Common myeloid progenitor, CD34-positive (primary cell): ENCODE data around the gene PKHD1.

Experiments used
- CTCF ChIA-PET: fragments of 350-600 bp; sonication (Branson Sonifier 250); formaldehyde crosslinking; loops from one replicate; lab custom pipeline; 2021; ENCODE audit warnings: antibody characterized with exemption; lab: Charles Lee
- POLR2A ChIA-PET: fragments of 350-600 bp; sonication (Branson Sonifier 250); formaldehyde crosslinking; loops from one replicate; lab custom pipeline; 2021; ENCODE audit warnings: antibody characterized with exemption; lab: Charles Lee
- DNase-seq, 3 donors: peaks; one replicate each; pipeline versions ENCODE4 v3.0.0 to v3.0.0-alpha.2; 2013
- H3K27ac ChIP-seq, 2 experiments: 1 replicate in 1 of 2; 2 replicates in 1 of 2; pipeline ENCODE4 v1.7.0; 2013; ENCODE audit warnings: inconsistent platforms in 2 of 2, low read length in 2 of 2, mild to moderate bottlenecking in 2 of 2, low read depth in 1 of 2, moderate library complexity in 1 of 2; ENCODE audit not compliant: severe bottlenecking in 2 of 2, insufficient read depth in 1 of 2, poor library complexity in 1 of 2
- H3K27me3 ChIP-seq, 5 experiments: replicated peaks in 2 of 5; 1 replicate in 3 of 5; 2 replicates in 2 of 5; pipeline versions ENCODE4 v1.6.1 to v1.7.0; 2013; ENCODE audit warnings: low read length in 4 of 5, mild to moderate bottlenecking in 2 of 5, moderate library complexity in 2 of 5, inconsistent platforms in 1 of 5; ENCODE audit not compliant: insufficient read depth in 5 of 5, control insufficient read depth in 4 of 5
- H3K36me3 ChIP-seq, 4 experiments: 1 replicate in 2 of 4; 2 replicates in 2 of 4; pipeline versions ENCODE4 v1.6.1 to v1.7.0; 2013; ENCODE audit warnings: low read length in 3 of 4, control low read depth in 1 of 4, mild to moderate bottlenecking in 1 of 4; ENCODE audit not compliant: control insufficient read depth in 4 of 4, insufficient read depth in 4 of 4
- H3K4me1 ChIP-seq, 4 experiments: 1 replicate in 3 of 4; 2 replicates in 1 of 4; pipeline versions ENCODE4 v1.6.1 to v1.7.1; 2013; ENCODE audit warnings: low read length in 3 of 4, mild to moderate bottlenecking in 3 of 4, control low read depth in 1 of 4, inconsistent platforms in 1 of 4, moderate library complexity in 1 of 4; ENCODE audit not compliant: control insufficient read depth in 4 of 4, insufficient read depth in 4 of 4; ENCODE audit errors: control extremely low read depth in 1 of 4
- H3K4me3 ChIP-seq, 7 experiments: 1 replicate in 4 of 7; 2 replicates in 3 of 7; pipeline versions ENCODE4 v1.5.1 to v1.7.0; 2013; ENCODE audit warnings: mild to moderate bottlenecking in 7 of 7, low read length in 6 of 7, moderate library complexity in 6 of 7, inconsistent platforms in 2 of 7, low read depth in 2 of 7, control low read depth in 1 of 7; ENCODE audit not compliant: insufficient read depth in 4 of 7, control insufficient read depth in 1 of 7; ENCODE audit errors: extremely low read depth in 1 of 7
- H3K9me3 ChIP-seq, 5 experiments: 1 replicate in 4 of 5; 2 replicates in 1 of 5; pipeline versions ENCODE4 v1.6.1 to v1.7.1; 2013; ENCODE audit warnings: low read length in 4 of 5, mild to moderate bottlenecking in 2 of 5, inconsistent platforms in 1 of 5, low read depth in 1 of 5, moderate library complexity in 1 of 5; ENCODE audit not compliant: control insufficient read depth in 4 of 5, insufficient read depth in 2 of 5; ENCODE audit errors: control extremely low read depth in 1 of 5
- WGBS: methylation state at CpG from one replicate; pipeline ENCODE4 v1.1.5; 2013; ENCODE audit not compliant: insufficient coverage; 5-methylcytosine and 5-hydroxymethylcytosine counted together

PKHD1 gene

DNA sequence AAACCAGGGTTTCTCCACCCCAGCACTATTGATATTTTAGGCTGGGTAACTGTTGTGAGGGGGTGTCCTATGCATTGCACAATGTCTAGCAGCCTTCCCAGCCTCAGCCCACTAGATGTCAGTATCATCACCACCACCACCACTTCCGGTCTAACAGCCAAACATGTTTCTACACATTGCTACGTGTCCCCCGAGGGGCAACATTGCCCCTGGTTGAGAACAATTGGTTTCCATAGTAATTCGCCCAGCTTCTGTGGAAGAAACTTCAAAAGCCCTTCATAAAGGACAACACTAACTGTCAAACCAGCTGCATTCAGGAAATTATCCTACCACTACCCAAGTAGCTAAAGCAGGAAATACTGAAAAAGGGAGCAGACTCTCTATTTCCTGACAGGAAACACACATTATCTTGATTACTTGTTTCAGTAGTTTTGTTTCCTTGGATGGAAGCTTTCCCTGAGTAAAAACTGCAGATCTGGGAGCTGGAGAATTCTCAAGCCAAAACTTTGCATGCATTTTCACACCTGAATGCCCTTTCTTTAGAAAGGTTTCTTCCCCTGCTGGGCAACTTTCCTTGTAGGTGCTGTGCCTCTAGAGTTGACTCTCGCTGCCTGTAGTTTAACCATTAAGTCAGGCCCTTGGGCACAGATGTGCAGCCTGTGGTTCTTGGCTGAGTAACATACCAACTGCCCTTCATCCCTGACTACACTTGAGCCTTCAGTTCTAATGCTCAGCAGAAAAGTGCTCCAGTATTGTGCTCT lies 23.6 kb downstream of the PKHD1 start:
- H3K36me3 ChIP-seq: no peaks in the 10 kb centered on the region
- H3K27me3 ChIP-seq: no peaks in the 10 kb centered on the region
- peak; percentile 67 to 93 (median 91) for DNase-seq
- no peaks in the 10 kb centered on the region for H3K9me3 ChIP-seq
- H3K4me3 ChIP-seq: peak overlapping the region in 2 of 7 experiments; percentile 12 to 33
- WGBS: 23% methylated on average over 5 of the region's 5 CpGs
- ChIA-PET POLR2A (no interaction called here), CTCF (interaction anchor here (1.1 to 1.9 kb wide), 7 partner anchors 9 to 200 kb away, joined by 3 to 5 read pairs (median 4); no protein-coding TSS in a partner anchor)
- H3K4me1 ChIP-seq: peaks cover 0 to 17% (median 7%) of the 10 kb centered on the region in 4 experiments
- no peak overlapping the region for H3K27ac ChIP-seq

DNA sequence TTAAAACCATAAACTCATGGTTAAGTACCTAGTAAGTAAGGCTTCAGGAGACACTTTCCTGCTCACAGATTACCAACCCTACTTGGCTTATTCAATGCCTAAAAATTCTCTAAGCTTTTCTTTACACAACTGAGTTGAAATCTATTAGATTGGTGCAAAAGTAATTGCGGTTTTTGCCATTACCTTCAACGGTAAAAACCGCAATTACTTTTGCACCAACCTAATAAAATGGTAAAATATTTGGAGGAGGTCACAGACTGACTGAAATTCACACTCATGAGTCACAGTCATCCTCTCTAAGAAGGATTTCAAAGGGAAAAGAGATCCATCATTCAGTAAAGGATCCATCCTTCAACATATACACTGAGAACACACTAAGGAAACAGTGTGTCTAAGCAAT lies 25.9 kb downstream of the PKHD1 start:
- POLR2A ChIA-PET: no interaction called here
- Histone ChIP-seq H3K27ac (no peak overlapping the region), H3K9me3 (no peaks in the 10 kb centered on the region), H3K4me1 (peaks cover 0 to 17% (median 7%) of the 10 kb centered on the region in 4 experiments), H3K36me3 (no peaks in the 10 kb centered on the region), H3K27me3 (no peaks in the 10 kb centered on the region), H3K4me3 (no peak overlapping the region)
- WGBS: no CpG with 5 or more reads among the region's 3 CpGs
- CTCF ChIA-PET: interaction anchor here (1.1 to 2.4 kb wide), 2 partner anchors 12 to 101 kb away, joined by 3 to 15 read pairs; no protein-coding TSS in a partner anchor
- DNase-seq: no peak

DNA sequence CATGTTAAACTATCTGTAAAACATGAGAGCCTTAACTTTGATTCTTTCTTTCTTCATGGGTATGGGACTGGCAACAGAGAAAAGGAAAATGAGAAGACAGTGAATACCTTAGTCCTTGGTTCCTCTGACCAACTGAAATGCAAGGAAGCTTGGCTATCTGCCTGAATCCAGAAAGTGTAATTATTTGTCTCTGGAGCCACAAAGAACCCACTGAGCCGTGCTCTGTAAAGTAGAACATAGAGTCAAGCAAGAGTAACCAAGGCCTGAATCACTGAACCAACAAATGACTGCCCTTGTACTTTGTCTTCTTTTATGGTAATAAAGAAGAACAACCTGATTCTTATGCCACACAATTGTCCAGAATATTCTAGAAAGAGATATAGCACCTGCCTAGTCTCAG lies 27.6 kb downstream of the PKHD1 start:
- DNase-seq: no peak
- ChIA-PET POLR2A (no interaction called here), CTCF (interaction anchor here (1.2 to 2.4 kb wide), 2 partner anchors 10 to 13 kb away, joined by 3 to 15 read pairs; no protein-coding TSS in a partner anchor)
- Histone ChIP-seq H3K4me3 (no peak overlapping the region), H3K4me1 (peaks cover 0 to 17% (median 7%) of the 10 kb centered on the region in 4 experiments), H3K36me3 (no peaks in the 10 kb centered on the region), H3K9me3 (no peaks in the 10 kb centered on the region), H3K27me3 (no peaks in the 10 kb centered on the region), H3K27ac (no peak overlapping the region)
- no CpG with 5 or more reads among the region's 1 CpG for WGBS

DNA sequence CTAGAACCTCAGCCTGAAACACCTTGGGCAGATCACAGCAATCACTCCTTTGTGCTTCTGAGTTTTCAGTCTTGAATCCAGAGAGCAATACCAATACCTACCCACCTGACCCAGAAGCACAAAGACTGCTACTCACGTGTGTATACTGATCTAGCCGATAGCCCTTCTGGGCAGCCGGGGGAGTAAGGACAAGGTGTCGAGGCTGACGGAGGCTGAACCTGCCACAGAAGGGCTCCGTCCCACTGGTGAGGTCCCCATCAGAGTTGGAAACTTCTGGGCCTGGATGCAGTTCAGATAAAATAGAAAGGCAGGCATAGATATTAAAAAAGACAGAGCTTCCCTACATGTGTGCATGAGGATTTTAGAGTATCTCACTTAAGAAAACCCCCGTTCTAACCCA lies 32.0 kb downstream of the PKHD1 start:
- CTCF ChIA-PET: interaction anchor here (1.5 kb wide), 1 partner anchor 9 kb away, joined by 5 read pairs; no protein-coding TSS in a partner anchor

DNA sequence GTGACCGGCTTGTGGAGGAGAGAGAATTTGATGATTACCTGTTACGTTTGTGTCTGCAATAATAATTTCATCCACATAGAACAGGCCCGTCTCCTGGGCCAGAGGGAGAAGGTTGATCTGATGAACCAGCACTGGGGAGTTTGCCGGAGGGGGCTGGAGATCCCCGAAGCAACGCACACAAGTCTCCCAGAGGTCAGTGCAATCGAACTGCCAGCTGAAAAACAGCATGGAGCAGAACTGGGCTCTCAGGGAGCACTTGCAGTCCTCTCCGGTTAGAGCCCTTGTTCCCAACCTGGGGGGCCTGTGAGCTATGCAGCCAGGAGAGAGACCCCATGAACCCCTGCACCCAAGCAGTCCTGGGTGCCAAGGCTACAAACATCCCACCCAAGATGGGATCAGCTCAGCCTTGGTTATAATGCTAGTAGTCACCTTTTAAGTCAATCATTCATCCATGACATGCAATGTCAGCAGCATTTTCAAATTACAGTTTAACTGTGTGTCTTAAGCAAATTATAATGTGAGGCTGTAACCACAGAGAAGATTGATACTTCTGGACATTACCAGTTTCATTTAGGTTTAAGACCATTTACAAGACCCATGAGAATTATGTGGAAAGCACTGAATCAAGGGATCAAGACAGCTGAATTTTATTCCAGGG lies 34.2 kb downstream of the PKHD1 start:
- no peak for DNase-seq
- Histone ChIP-seq H3K36me3 (no peaks in the 10 kb centered on the region), H3K9me3 (no peaks in the 10 kb centered on the region), H3K27me3 (peaks cover 0 to 1% (median 0%) of the 10 kb centered on the region in 5 experiments), H3K4me1 (no peaks in the 10 kb centered on the region), H3K27ac (no peak overlapping the region), H3K4me3 (no peak overlapping the region)
- CTCF ChIA-PET: no interaction called here
- POLR2A ChIA-PET: no interaction called here
- 96% methylated on average over 7 of the region's 8 CpGs for WGBS

More for the DNA sequence above, 32.0 kb downstream of the PKHD1 start:
- no peak overlapping the region for H3K27ac ChIP-seq
- POLR2A ChIA-PET: no interaction called here
- no peaks in the 10 kb centered on the region for H3K4me1 ChIP-seq
- H3K27me3 ChIP-seq: peaks cover 0 to 1% (median 0%) of the 10 kb centered on the region in 5 experiments
- no peak overlapping the region for H3K4me3 ChIP-seq
- no peak for DNase-seq
- 98% methylated on average over 7 of the region's 7 CpGs for WGBS
- no peaks in the 10 kb centered on the region for H3K36me3 ChIP-seq
- H3K9me3 ChIP-seq: no peaks in the 10 kb centered on the region

DNA sequence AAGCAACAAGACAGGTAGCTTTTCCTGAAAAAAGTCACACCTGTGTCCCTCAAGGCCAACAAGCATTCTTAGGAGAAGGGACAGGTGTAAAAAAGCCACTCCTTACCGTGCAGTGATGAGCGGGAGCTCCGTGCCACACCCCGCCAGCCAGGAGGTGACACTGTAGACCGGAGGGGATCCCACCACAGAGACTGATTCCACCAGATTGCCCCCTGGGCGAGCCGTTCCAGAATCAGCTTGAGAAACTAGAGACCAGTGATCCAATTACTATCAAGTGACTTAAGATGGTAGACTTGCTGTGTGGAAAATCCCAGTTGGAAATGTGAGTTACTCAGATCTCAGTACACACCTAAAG lies 37.4 kb downstream of the PKHD1 start:
- no peaks in the 10 kb centered on the region for H3K36me3 ChIP-seq
- peaks cover 0 to 1% (median 0%) of the 10 kb centered on the region in 5 experiments for H3K27me3 ChIP-seq
- no peaks in the 10 kb centered on the region for H3K4me1 ChIP-seq
- WGBS: 76% methylated on average over 7 of the region's 7 CpGs
- POLR2A ChIA-PET: no interaction called here
- CTCF ChIA-PET: interaction anchor here (0.6 to 3.3 kb wide), 16 partner anchors 8 to 1005 kb away, joined by 3 to 15 read pairs (median 4); no protein-coding TSS in a partner anchor
- no peak overlapping the region for H3K27ac ChIP-seq
- DNase-seq: no peak
- no peaks in the 10 kb centered on the region for H3K9me3 ChIP-seq
- H3K4me3 ChIP-seq: no peak overlapping the region
